Left lung (tissue), 10 donors: Measurements from ENCODE around the gene CHGA. TPM values are rescaled to one million over a fixed set of nuclear protein-coding genes. Genes with fewer than 3 reads are reported as not detected.

ENCODE experiments used
- ATAC-seq: fragments of 200-7000 bp; cut with Tn5 transposase; one replicate; pipeline ENCODE4 v1.9.1; 2020; ENCODE audit warnings: moderate library complexity
- DNase-seq, 4 donors: peaks; one replicate each; pipeline ENCODE4 v3.0.0-alpha.2; 2013 to 2020
- H3K27ac ChIP-seq, 2 donors: fragments of 200-600 bp; sonication (generic) in 1 of 2; one replicate each; pipeline versions ENCODE4 v1.5.0 to v1.8.0; 2020 to 2021
- H3K27me3 ChIP-seq, 2 donors: fragments of 200-600 bp; sonication (generic) in 1 of 2; one replicate each; pipeline versions ENCODE4 v1.5.0 to v1.8.0; 2020 to 2021
- H3K36me3 ChIP-seq, 2 donors: fragments of 200-600 bp; sonication (generic) in 1 of 2; one replicate each; pipeline versions ENCODE4 v1.5.0 to v1.8.0; 2020 to 2021
- H3K4me1 ChIP-seq, 2 donors: fragments of 200-600 bp; one replicate each; pipeline ENCODE4 v1.8.0; 2021
- H3K4me3 ChIP-seq, 2 donors: fragments of 200-600 bp; sonication (generic) in 1 of 2; one replicate each; pipeline versions ENCODE4 v1.5.0 to v1.8.0; 2020 to 2021; ENCODE audit warnings: mild to moderate bottlenecking in 1 of 2
- H3K9me3 ChIP-seq, 2 donors: fragments of 200-600 bp; sonication (generic) in 1 of 2; one replicate each; pipeline versions ENCODE4 v1.5.0 to v1.8.0; 2020 to 2021
- intact Hi-C, 2 donors: fragments of 100-400 bp; cut with DNase I; formaldehyde crosslinking; loops; one replicate each; pipeline versions ENCODE4 v1.11.2 to v1.14.2; 2022
- polyA plus RNA-seq, 6 donors: library from polyadenylated mRNA; unstranded; fragments of 120-200 nt; gene quantifications; one replicate each; pipeline ENCODE4 v1.2.1, GENCODE V29; 2013; ENCODE audit not compliant: insufficient read length in 6 of 6
- total RNA-seq, 2 donors: library from RNA; stranded (reverse); fragmentation: NEBNext Ultra II Directional; extraction: Animal tissue kit (Norgen Biotek cat#: 25700); gene quantifications; one replicate each; pipeline ENCODE4 v1.2.1, GENCODE V29; 2021
- TF ChIP-seq, protein P1 (sequence below), 2 donors: fragments of 200-600 bp; sonication (generic) in 1 of 2; IDR thresholded peaks; one replicate each; pipeline versions ENCODE4 v1.5.0 to v1.8.0; 2021; ENCODE audit warnings: antibody characterized with exemption in 2 of 2
- donor health status: DM: no; HTN: yes; CAD: no.
- donor health status: DM: no; HTN: no; CAD: no.

CHGA gene
- total and polyA plus RNA-seq, 8 donors = 0.12 to 4.5 (median 3.1) TPM; not detected in 1

GRCh38 chr14:92952481-92953298, 29.7 kb downstream of the CHGA start:
- DNase-seq (peak in 1 of 4 donors; percentile 81), ATAC-seq (no peak)
- peaks cover 2 to 82% of the 10 kb centered on the region in 2 donors for H3K36me3 ChIP-seq

DNA sequence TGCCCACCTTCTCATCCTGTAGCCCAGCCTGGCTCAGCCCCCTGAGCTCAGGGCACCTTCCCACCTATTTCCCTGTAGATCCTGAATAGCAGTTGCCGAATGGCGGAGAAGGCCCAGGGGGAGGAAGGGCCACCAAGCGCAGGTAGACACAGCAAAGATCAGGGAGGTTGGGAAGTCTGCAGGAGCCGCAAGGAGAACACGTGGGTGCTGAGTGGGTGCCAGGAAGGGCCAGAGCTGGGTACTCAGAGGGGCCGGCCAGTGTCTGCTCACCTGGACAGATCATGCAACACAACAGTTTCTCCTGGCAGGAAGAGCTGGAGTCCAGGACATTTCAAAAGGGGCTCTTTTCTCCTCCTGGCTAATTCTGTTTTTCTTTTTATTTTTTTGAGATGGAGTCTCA, 30.6 kb downstream of the CHGA start:
- intact Hi-C loops = loop anchor here in 1 of 2 donors (5.0 kb wide), 1 partner anchor 184 kb away; no protein-coding TSS in a partner anchor
- Histone ChIP-seq H3K4me1 (no peaks in the 10 kb centered on the region), H3K27me3 (no peaks in the 10 kb centered on the region), H3K4me3 (no peak overlapping the region), H3K27ac (no peak overlapping the region), H3K36me3 (peaks cover 2 to 82% of the 10 kb centered on the region in 2 donors), H3K9me3 (no peaks in the 10 kb centered on the region)
- TF ChIP-seq, protein P1, sequence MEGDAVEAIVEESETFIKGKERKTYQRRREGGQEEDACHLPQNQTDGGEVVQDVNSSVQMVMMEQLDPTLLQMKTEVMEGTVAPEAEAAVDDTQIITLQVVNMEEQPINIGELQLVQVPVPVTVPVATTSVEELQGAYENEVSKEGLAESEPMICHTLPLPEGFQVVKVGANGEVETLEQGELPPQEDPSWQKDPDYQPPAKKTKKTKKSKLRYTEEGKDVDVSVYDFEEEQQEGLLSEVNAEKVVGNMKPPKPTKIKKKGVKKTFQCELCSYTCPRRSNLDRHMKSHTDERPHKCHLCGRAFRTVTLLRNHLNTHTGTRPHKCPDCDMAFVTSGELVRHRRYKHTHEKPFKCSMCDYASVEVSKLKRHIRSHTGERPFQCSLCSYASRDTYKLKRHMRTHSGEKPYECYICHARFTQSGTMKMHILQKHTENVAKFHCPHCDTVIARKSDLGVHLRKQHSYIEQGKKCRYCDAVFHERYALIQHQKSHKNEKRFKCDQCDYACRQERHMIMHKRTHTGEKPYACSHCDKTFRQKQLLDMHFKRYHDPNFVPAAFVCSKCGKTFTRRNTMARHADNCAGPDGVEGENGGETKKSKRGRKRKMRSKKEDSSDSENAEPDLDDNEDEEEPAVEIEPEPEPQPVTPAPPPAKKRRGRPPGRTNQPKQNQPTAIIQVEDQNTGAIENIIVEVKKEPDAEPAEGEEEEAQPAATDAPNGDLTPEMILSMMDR (IDR thresholded peaks at IDR 0.05) = no peak
- DNase-seq = peak in 1 of 4 donors; percentile 24
- ATAC-seq = no peak

More at GRCh38 chr14:92952481-92953298, 29.7 kb downstream of the CHGA start:
- intact Hi-C loops = loop anchor here in 1 of 2 donors (5.0 kb wide), 1 partner anchor 185 kb away; no protein-coding TSS in a partner anchor
- TF ChIP-seq, protein P1 (IDR thresholded peaks at IDR 0.05) = no peak
- H3K27ac ChIP-seq = no peak overlapping the region
- H3K27me3 ChIP-seq = no peaks in the 10 kb centered on the region
- H3K4me3 ChIP-seq = no peak overlapping the region
- no peaks in the 10 kb centered on the region for H3K9me3 ChIP-seq
- no peaks in the 10 kb centered on the region for H3K4me1 ChIP-seq

GRCh38 chr14:92954933-92955332, 32.0 kb downstream of the CHGA start:
- intact Hi-C loops = loop anchor here in 1 of 2 donors (5.0 kb wide), 1 partner anchor 182 kb away; no protein-coding TSS in a partner anchor
- Histone ChIP-seq H3K36me3 (peaks cover 2 to 83% of the 10 kb centered on the region in 2 donors), H3K27ac (no peak overlapping the region), H3K27me3 (no peaks in the 10 kb centered on the region), H3K4me1 (no peaks in the 10 kb centered on the region), H3K9me3 (no peaks in the 10 kb centered on the region), H3K4me3 (no peak overlapping the region)
- peak in 1 of 4 donors; percentile 22 for DNase-seq
- TF ChIP-seq, protein P1 (IDR thresholded peaks at IDR 0.05) = no peak
- ATAC-seq = no peak

GRCh38 chr14:92955381-92955780, 32.4 kb downstream of the CHGA start:
- no peaks in the 10 kb centered on the region for H3K9me3 ChIP-seq
- TF ChIP-seq, protein P1 (IDR thresholded peaks at IDR 0.05) = no peak
- H3K27me3 ChIP-seq = no peaks in the 10 kb centered on the region
- no peak for DNase-seq
- no peak overlapping the region for H3K27ac ChIP-seq
- intact Hi-C loops = no loop called here
- peaks cover 2 to 83% of the 10 kb centered on the region in 2 donors for H3K36me3 ChIP-seq
- H3K4me1 ChIP-seq = no peaks in the 10 kb centered on the region
- H3K4me3 ChIP-seq = no peak overlapping the region
- no peak for ATAC-seq

DNA sequence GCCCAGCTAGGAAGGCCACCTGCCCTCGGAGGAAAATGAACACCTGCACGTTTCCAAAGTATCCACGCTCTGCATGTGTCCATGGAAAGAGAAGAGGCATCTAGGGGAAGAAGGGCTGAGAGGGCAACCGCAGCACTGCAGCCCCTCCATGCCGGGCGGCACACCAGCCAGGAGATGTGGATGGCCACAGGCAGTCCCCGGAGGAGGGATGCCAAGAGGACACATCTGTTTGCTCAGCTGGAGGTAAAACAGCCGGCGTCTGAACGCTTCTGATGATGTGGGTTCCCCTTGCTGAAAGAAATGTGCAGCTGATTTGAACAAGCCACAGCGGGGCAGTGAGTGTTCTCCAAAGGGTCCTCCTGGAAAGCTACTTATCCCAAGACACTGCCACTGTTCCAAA, 34.0 kb downstream of the CHGA start:
- no peaks in the 10 kb centered on the region for H3K9me3 ChIP-seq
- TF ChIP-seq, protein P1 (IDR thresholded peaks at IDR 0.05) = no peak
- peak in 1 of 4 donors; percentile 73 for DNase-seq
- H3K4me1 ChIP-seq = no peaks in the 10 kb centered on the region
- no peaks in the 10 kb centered on the region for H3K27me3 ChIP-seq
- H3K4me3 ChIP-seq = no peak overlapping the region
- intact Hi-C loops = no loop called here
- H3K36me3 ChIP-seq = peaks cover 0 to 84% of the 10 kb centered on the region in 2 donors
- no peak for ATAC-seq
- H3K27ac ChIP-seq = no peak overlapping the region
